DOHH2 (cell line): ENCODE measurements around the gene PTPDC1.

Source experiments
- H3F3A ChIP-seq: fragments of 200-600 bp; sonication (generic), shearing (Covaris generic); 2 replicates; pipeline ENCODE4 v1.6.0; 2016; ENCODE audit warnings: antibody characterized with exemption, mild to moderate bottlenecking; ENCODE audit not compliant: control insufficient read depth, insufficient read depth
- H3K27ac ChIP-seq: fragments of 200-600 bp; sonication (generic); 2 replicates; pipeline ENCODE4 v1.5.1; 2014; ENCODE audit warnings: low read depth, mild to moderate bottlenecking, low read length, moderate library complexity
- H3K27me3 ChIP-seq: fragments of 200-600 bp; sonication (generic); 2 replicates; pipeline ENCODE4 v1.6.1; 2014; ENCODE audit warnings: mild to moderate bottlenecking, low read length, mixed read lengths; ENCODE audit not compliant: control insufficient read depth
- H3K36me3 ChIP-seq: fragments of 200-600 bp; sonication (generic); 2 replicates; pipeline ENCODE4 v1.6.1; 2014; ENCODE audit warnings: mild to moderate bottlenecking, low read length, moderate library complexity, mixed read lengths; ENCODE audit not compliant: control insufficient read depth
- H3K4me1 ChIP-seq: fragments of 200-600 bp; sonication (generic); 2 replicates; pipeline ENCODE4 v1.6.1; 2014; ENCODE audit warnings: mild to moderate bottlenecking, low read length, mixed read lengths; ENCODE audit not compliant: control insufficient read depth
- H3K4me2 ChIP-seq: fragments of 200-600 bp; sonication (generic); 2 replicates; pipeline ENCODE4 v1.6.0; 2014; ENCODE audit warnings: mild to moderate bottlenecking, low read length, moderate library complexity
- H3K4me3 ChIP-seq: fragments of 200-600 bp; sonication (generic); 2 replicates; pipeline ENCODE4 v1.5.1; 2014; ENCODE audit warnings: mild to moderate bottlenecking, low read length, mixed read lengths
- H3K79me2 ChIP-seq: fragments of 200-600 bp; sonication (generic); 2 replicates; pipeline ENCODE4 v1.6.1; 2014; ENCODE audit warnings: mild to moderate bottlenecking, low read length, mixed read lengths; ENCODE audit not compliant: control insufficient read depth
- H3K9me2 ChIP-seq: fragments of 200-600 bp; sonication (generic); replicated peaks from 2 replicates; pipeline ENCODE4 v1.6.1; 2014; ENCODE audit warnings: mild to moderate bottlenecking, low read length, mixed read lengths; ENCODE audit not compliant: control insufficient read depth
- H3K9me3 ChIP-seq: fragments of 200-600 bp; sonication (generic); 2 replicates; pipeline ENCODE4 v1.6.1; 2014; ENCODE audit warnings: antibody characterized with exemption, low read length, mixed read lengths; ENCODE audit not compliant: control insufficient read depth, insufficient read depth
- H4K20me1 ChIP-seq: fragments of 200-600 bp; sonication (generic); 2 replicates; pipeline ENCODE4 v1.6.0; 2014; ENCODE audit warnings: low read depth, mild to moderate bottlenecking, antibody characterized with exemption, low read length, moderate library complexity; ENCODE audit not compliant: control insufficient read depth, insufficient read depth
- EZH2phosphoT487 ChIP-seq: fragments of 200-600 bp; sonication (generic); IDR thresholded peaks from 2 replicates; pipeline ENCODE4 v1.6.1; 2017; ENCODE audit warnings: borderline replicate concordance, mild to moderate bottlenecking, antibody characterized with exemption, low read length, moderate library complexity, mixed read lengths
- TF ChIP-seq, protein P1 (sequence below): fragments of 200-600 bp; sonication (generic); IDR thresholded peaks from one replicate; pipeline ENCODE4 v1.5.1; 2014; ENCODE audit warnings: antibody characterized with exemption, mild to moderate bottlenecking, low read depth, low read length; ENCODE audit not compliant: poor library complexity, severe bottlenecking

Gene PTPDC1

DNA sequence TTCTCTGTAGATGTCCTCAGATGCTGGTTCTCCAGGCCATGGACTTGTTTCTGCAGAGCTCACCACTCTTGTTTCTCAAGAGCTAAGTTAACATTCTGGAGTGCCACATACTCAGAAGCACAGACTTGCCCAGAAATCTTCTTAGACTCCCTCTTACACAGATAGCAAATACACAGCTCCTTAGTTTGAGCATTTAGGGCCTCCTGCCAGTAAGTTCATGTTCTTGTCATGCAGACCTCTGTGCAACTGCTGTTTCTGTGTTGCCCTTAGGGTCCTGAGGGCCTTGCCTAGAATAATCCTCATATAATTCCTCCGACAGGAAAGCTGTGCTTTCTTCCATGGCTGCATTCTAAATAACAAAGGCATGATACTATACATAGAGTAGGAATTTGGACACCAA, 1.3 kb upstream of the PTPDC1 start:
- Histone ChIP-seq H3F3A (no peaks in the 10 kb centered on the region), H4K20me1 (no peaks in the 10 kb centered on the region), H3K9me2 (no peaks in the 10 kb centered on the region), H3K4me2 (no peak overlapping the region), H3K36me3 (no peaks in the 10 kb centered on the region), H3K27ac (no peak overlapping the region), H3K4me3 (no peak overlapping the region), H3K4me1 (no peaks in the 10 kb centered on the region), H3K9me3 (no peaks in the 10 kb centered on the region), H3K79me2 (no peaks in the 10 kb centered on the region), H3K27me3 (no peaks in the 10 kb centered on the region; the same call in 1 of the 2 replicates)
- TF ChIP-seq, protein P1, sequence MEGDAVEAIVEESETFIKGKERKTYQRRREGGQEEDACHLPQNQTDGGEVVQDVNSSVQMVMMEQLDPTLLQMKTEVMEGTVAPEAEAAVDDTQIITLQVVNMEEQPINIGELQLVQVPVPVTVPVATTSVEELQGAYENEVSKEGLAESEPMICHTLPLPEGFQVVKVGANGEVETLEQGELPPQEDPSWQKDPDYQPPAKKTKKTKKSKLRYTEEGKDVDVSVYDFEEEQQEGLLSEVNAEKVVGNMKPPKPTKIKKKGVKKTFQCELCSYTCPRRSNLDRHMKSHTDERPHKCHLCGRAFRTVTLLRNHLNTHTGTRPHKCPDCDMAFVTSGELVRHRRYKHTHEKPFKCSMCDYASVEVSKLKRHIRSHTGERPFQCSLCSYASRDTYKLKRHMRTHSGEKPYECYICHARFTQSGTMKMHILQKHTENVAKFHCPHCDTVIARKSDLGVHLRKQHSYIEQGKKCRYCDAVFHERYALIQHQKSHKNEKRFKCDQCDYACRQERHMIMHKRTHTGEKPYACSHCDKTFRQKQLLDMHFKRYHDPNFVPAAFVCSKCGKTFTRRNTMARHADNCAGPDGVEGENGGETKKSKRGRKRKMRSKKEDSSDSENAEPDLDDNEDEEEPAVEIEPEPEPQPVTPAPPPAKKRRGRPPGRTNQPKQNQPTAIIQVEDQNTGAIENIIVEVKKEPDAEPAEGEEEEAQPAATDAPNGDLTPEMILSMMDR, result no peak
- TF ChIP-seq EZH2phosphoT487, result no peak

DNA sequence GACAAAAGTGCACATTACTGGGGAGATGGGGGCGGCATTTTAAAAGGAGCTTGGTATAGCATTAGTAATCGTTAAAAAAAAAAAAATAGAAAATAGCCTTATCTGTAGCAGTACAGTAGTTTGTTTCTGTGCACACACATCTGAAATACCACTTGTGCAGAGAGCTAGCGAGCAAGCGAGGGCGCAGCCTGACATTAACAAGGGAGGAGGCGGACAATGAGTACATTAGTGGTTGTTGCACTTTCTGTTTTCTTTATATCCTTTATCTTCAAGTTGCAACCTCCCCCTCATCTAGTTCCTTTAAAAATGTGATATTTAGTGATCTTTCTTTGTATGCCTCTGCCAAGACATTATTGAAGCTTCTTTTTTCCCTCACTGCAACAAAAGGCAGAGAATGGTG, 880 bp upstream of the PTPDC1 start:
- Histone ChIP-seq H3K27me3 (no peaks in the 10 kb centered on the region; the same call in 1 of the 2 replicates), H3K4me3 (no peak overlapping the region), H3F3A (no peaks in the 10 kb centered on the region), H3K9me3 (no peaks in the 10 kb centered on the region), H3K9me2 (no peaks in the 10 kb centered on the region), H3K27ac (no peak overlapping the region), H3K36me3 (no peaks in the 10 kb centered on the region), H3K4me1 (no peaks in the 10 kb centered on the region), H3K4me2 (no peak overlapping the region), H4K20me1 (no peaks in the 10 kb centered on the region), H3K79me2 (no peaks in the 10 kb centered on the region)
- TF ChIP-seq, protein P1, result no peak

DNA sequence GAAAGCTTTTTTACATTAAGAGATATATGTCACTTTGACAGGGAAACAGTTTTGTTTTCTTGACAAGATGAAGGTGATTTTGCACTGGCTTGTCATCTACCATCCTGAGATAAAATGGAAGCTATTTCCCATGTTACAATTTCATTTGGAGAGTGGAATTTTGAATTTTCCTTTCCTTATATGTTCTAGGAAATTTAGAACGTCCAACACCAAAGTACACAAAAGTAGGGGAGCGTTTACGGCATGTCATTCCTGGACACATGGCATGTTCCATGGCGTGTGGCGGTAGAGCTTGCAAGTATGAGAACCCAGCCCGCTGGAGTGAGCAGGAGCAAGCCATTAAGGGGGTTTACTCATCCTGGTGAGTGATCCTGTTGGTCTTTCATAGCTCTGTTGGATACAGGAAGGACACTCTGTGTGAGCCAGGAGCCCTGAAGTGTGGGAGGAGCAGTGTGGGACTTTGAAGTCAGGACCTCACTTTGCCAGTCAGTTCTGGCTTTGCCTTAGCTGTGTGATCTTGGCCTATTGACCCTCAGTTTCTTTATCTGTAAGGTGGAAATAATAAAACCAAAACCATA, 887 bp downstream of the PTPDC1 start:
- no peaks in the 10 kb centered on the region for H3K36me3 ChIP-seq
- no peak overlapping the region for H3K27ac ChIP-seq
- H4K20me1 ChIP-seq, result no peaks in the 10 kb centered on the region
- no peaks in the 10 kb centered on the region for H3K79me2 ChIP-seq
- no peaks in the 10 kb centered on the region for H3K9me3 ChIP-seq
- no peak overlapping the region for H3K4me2 ChIP-seq
- H3K9me2 ChIP-seq, result no peaks in the 10 kb centered on the region
- H3K4me1 ChIP-seq, result no peaks in the 10 kb centered on the region
- no peaks in the 10 kb centered on the region for H3F3A ChIP-seq
- H3K4me3 ChIP-seq, result no peak overlapping the region
- TF ChIP-seq EZH2phosphoT487, result no peak
- TF ChIP-seq, protein P1, result no peak
- H3K27me3 ChIP-seq, result no peaks in the 10 kb centered on the region; the same call in 1 of the 2 replicates
